Measurements from ENCODE around the gene ANKS1B.

Gene ANKS1B

DNA sequence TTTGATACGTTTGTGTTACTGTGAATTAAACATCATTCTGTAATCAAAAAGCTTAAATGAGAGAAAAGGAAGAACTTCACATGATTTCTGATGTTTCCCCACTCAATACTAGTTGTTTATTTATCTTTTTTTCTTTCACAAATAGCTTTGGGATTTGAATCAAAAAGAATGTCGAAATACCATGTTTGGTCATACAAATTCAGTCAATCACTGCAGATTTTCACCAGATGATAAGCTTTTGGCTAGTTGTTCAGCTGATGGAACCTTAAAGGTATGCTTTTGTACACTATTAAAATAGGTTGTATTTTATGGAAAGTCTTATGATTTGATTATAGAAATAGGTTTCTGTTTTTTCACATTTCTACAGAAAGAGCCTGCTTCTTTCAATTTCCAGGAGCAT, 1298.1 kb downstream of the ANKS1B start:
- no peak for DNase-seq

Measured in activated CD4-positive, CD25-positive, alpha-beta regulatory T cell treated with anti-CD3 and anti-CD28 coated beads, Interleukin-2, amount 50 U/mL, for 72 hours (primary cell).